Measurements from ENCODE around the gene IPO13. TPM values are rescaled to one million over a fixed set of nuclear protein-coding genes. Genes with fewer than 3 reads are reported as not detected.

IPO13 gene
- total and polyA plus RNA-seq, 2 experiments from 2014 or later: 20.6 to 30.7 TPM

DNA sequence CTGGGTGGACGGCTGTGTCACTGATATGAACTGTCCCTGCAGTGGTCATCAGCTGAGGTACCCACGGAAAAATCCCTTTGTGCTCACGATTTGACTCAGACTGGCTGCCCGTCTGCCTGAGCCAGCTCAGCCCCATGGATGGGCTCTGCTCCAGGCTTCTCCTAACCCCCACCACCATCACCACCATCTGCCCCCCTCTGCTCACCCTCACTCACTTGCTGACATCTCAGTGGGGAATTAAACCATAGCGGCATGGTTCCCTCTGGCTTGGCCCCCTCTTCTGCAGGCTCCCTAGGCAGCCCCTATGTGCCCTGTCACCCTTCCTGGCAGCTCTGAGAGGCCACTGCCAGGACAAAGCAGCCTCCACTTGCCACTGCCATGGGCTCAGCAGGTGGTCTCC, 67.2 kb downstream of the IPO13 start:
- H3K27me3 ChIP-seq: no peaks in the 10 kb centered on the region
- TF ChIP-seq EZH2phosphoT487 (IDR thresholded peaks at IDR 0.05; ENCODE audit: low read depth, severe bottlenecking, unreplicated experiment) (no peak), EZH2 (IDR thresholded peaks at IDR 0.05; ENCODE audit: borderline replicate concordance) (no peak)
- TF ChIP-seq, protein P1, sequence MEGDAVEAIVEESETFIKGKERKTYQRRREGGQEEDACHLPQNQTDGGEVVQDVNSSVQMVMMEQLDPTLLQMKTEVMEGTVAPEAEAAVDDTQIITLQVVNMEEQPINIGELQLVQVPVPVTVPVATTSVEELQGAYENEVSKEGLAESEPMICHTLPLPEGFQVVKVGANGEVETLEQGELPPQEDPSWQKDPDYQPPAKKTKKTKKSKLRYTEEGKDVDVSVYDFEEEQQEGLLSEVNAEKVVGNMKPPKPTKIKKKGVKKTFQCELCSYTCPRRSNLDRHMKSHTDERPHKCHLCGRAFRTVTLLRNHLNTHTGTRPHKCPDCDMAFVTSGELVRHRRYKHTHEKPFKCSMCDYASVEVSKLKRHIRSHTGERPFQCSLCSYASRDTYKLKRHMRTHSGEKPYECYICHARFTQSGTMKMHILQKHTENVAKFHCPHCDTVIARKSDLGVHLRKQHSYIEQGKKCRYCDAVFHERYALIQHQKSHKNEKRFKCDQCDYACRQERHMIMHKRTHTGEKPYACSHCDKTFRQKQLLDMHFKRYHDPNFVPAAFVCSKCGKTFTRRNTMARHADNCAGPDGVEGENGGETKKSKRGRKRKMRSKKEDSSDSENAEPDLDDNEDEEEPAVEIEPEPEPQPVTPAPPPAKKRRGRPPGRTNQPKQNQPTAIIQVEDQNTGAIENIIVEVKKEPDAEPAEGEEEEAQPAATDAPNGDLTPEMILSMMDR (IDR thresholded peaks at IDR 0.05; ENCODE audit: poor library complexity): no peak
- H3K79me2 ChIP-seq: no peaks in the 10 kb centered on the region
- no peak overlapping the region for H3K4me3 ChIP-seq
- DNase-seq (ENCODE audit: low spot score): no peak
- 83% methylated on average over 5 of the region's 5 CpGs for WGBS (ENCODE audit: low lambda C conversion rate, missing lambda C conversion rate)
- H3K9me3 ChIP-seq (ENCODE audit: low read depth): no peaks in the 10 kb centered on the region
- H4K20me1 ChIP-seq (ENCODE audit: insufficient read depth, poor library complexity, severe bottlenecking): no peaks in the 10 kb centered on the region
- H3K9me2 ChIP-seq (replicated peaks; ENCODE audit: insufficient read depth): no peaks in the 10 kb centered on the region
- no peak overlapping the region for H2AFZ ChIP-seq
- H3K27ac ChIP-seq: no peak overlapping the region
- H3K36me3 ChIP-seq (replicated peaks; ENCODE audit: insufficient read depth, low read depth): no peaks in the 10 kb centered on the region
- H3K4me2 ChIP-seq: no peak overlapping the region
- no peaks in the 10 kb centered on the region for H3K4me1 ChIP-seq (ENCODE audit: insufficient read depth)

DNA sequence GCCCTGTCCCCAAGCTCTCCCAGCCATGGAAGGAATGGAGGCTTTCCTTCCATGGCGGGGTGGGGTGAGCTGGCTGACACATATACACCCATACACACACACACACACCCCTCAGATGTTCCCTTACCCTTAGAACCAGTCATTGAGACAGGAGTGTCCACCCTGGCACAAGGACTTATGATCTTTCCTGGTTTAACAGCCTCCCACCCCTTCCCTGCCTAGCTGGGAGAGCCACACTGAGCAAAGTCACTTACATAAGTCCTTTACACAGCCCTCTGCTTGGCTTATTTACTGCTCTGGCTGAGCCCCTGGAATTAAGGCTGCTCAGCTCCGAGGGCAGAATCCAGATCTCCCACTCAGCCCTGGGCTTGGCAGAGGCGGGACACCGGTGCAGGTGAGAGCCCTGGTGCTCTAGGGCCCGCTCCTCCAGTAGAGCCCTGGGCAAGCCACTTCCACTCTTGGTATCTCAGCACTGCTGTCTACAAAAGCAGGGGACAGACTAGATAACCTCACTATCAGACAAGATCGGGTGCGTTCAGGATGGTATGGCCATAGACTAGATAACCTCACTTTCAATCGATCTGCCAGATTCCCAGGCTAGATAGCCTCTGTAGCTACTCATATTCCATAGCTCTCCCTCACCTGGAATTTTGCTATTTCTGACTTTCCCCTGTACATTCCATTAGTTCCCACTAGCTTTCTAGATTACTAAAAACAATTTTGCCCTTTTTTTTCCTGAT, 67.8 kb downstream of the IPO13 start:
- Histone ChIP-seq H3K27me3 (no peaks in the 10 kb centered on the region), H3K4me2 (no peak overlapping the region), H3K4me3 (no peak overlapping the region), H4K20me1 (ENCODE audit: insufficient read depth, poor library complexity, severe bottlenecking) (no peaks in the 10 kb centered on the region), H3K9me3 (ENCODE audit: low read depth) (no peaks in the 10 kb centered on the region), H3K4me1 (ENCODE audit: insufficient read depth) (no peaks in the 10 kb centered on the region), H3K36me3 (replicated peaks; ENCODE audit: insufficient read depth, low read depth) (no peaks in the 10 kb centered on the region), H3K79me2 (no peaks in the 10 kb centered on the region), H2AFZ (no peak overlapping the region), H3K27ac (no peak overlapping the region), H3K9me2 (replicated peaks; ENCODE audit: insufficient read depth) (no peaks in the 10 kb centered on the region)
- WGBS (ENCODE audit: low lambda C conversion rate, missing lambda C conversion rate): 83% methylated on average over 8 of the region's 8 CpGs
- TF ChIP-seq, protein P1 (IDR thresholded peaks at IDR 0.05; ENCODE audit: poor library complexity): no peak
- no peak for TF ChIP-seq EZH2 (IDR thresholded peaks at IDR 0.05; ENCODE audit: borderline replicate concordance)
- TF ChIP-seq EZH2phosphoT487 (IDR thresholded peaks at IDR 0.05; ENCODE audit: low read depth, severe bottlenecking, unreplicated experiment): no peak
- no peak for DNase-seq (ENCODE audit: low spot score)

- Histone ChIP-seq H3K9me2 (replicated peaks; ENCODE audit: insufficient read depth) (no peaks in the 10 kb centered on the region), H2AFZ (no peak overlapping the region), H3K79me2 (no peaks in the 10 kb centered on the region), H3K4me3 (no peak overlapping the region), H3K4me1 (ENCODE audit: insufficient read depth) (no peaks in the 10 kb centered on the region), H3K27ac (no peak overlapping the region), H3K36me3 (replicated peaks; ENCODE audit: insufficient read depth, low read depth) (no peaks in the 10 kb centered on the region), H3K27me3 (no peaks in the 10 kb centered on the region), H4K20me1 (ENCODE audit: insufficient read depth, poor library complexity, severe bottlenecking) (no peaks in the 10 kb centered on the region), H3K4me2 (no peak overlapping the region), H3K9me3 (ENCODE audit: low read depth) (no peaks in the 10 kb centered on the region)
- DNase-seq (ENCODE audit: low spot score): no peak
- no peak for TF ChIP-seq EZH2phosphoT487 (IDR thresholded peaks at IDR 0.05; ENCODE audit: low read depth, severe bottlenecking, unreplicated experiment)
- TF ChIP-seq, protein P1 (IDR thresholded peaks at IDR 0.05; ENCODE audit: poor library complexity): no peak
- no peak for TF ChIP-seq EZH2 (IDR thresholded peaks at IDR 0.05; ENCODE audit: borderline replicate concordance)
- WGBS (ENCODE audit: low lambda C conversion rate, missing lambda C conversion rate): 67% methylated on average over 3 of the region's 3 CpGs
Observed at GRCh38 chr1:44015206-44015605, 68.5 kb downstream of the IPO13 start.

Data from hepatocyte (in vitro differentiated cells).